Peyer's patch (tissue), 4 donors: ENCODE results near the gene DCANP1.

Experiments used
- POLR2A ChIP-seq, 2 donors: fragments of 450-650 bp; IDR thresholded peaks; one replicate each; pipeline ENCODE4 v1.5.1; 2017; ENCODE audit warnings: antibody characterized with exemption in 2 of 2, mild to moderate bottlenecking in 2 of 2, moderate library complexity in 2 of 2
- TF ChIP-seq, protein P1 (sequence below), 6 experiments: fragments of 450-650 bp in 4 of 6; fragments of 200-600 bp in 2 of 6; sonication (generic) in 1 of 6; IDR thresholded peaks; one replicate each; pipeline ENCODE4 v1.5.1; 2017 to 2019; ENCODE audit warnings: antibody characterized with exemption in 6 of 6, mild to moderate bottlenecking in 3 of 6, moderate library complexity in 1 of 6

DNA sequence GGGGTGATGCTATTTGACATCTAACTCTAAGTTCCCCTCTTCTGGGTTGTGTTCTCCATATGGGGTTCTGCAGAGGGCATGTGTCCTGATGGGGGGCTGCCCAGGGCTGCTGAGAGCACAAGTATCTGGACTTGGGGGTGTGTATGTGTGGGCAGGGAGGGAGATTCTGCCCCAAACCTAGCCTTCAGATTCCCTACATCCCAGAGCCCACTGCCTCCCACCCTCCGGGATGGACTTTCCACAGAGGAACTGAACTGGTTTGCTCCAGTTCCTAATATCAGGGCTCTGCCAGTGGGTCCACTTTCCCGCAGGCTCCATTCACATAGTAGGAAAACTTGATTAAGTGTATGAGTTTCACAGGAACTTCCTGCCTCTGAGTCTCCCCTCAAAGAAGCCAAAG lies 21.4 kb upstream of the DCANP1 start:
- TF ChIP-seq, protein P1, sequence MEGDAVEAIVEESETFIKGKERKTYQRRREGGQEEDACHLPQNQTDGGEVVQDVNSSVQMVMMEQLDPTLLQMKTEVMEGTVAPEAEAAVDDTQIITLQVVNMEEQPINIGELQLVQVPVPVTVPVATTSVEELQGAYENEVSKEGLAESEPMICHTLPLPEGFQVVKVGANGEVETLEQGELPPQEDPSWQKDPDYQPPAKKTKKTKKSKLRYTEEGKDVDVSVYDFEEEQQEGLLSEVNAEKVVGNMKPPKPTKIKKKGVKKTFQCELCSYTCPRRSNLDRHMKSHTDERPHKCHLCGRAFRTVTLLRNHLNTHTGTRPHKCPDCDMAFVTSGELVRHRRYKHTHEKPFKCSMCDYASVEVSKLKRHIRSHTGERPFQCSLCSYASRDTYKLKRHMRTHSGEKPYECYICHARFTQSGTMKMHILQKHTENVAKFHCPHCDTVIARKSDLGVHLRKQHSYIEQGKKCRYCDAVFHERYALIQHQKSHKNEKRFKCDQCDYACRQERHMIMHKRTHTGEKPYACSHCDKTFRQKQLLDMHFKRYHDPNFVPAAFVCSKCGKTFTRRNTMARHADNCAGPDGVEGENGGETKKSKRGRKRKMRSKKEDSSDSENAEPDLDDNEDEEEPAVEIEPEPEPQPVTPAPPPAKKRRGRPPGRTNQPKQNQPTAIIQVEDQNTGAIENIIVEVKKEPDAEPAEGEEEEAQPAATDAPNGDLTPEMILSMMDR (IDR thresholded peaks at IDR 0.05), result no peak
- no peak for TF ChIP-seq POLR2A (IDR thresholded peaks at IDR 0.05)
